A673 (cell line): Measurements from ENCODE around the gene XRCC4.

Source experiments
- EZH2 ChIP-seq: fragments of 200-600 bp; sonication (generic); IDR thresholded peaks from 2 replicates; pipeline ENCODE4 v1.6.1; 2017; ENCODE audit warnings: borderline replicate concordance, low read depth, mild to moderate bottlenecking, mixed read lengths, antibody characterized with exemption, low read length; ENCODE audit not compliant: poor library complexity, severe bottlenecking
- TF ChIP-seq, protein P1 (sequence below): fragments of 300-800, 200-600 bp; sonication (generic); conservative IDR thresholded peaks from 2 replicates; pipeline ENCODE4 v1.5.1; 2017; ENCODE audit warnings: low read depth, mild to moderate bottlenecking, antibody characterized with exemption, low read length, moderate library complexity, mixed read lengths

DNA sequence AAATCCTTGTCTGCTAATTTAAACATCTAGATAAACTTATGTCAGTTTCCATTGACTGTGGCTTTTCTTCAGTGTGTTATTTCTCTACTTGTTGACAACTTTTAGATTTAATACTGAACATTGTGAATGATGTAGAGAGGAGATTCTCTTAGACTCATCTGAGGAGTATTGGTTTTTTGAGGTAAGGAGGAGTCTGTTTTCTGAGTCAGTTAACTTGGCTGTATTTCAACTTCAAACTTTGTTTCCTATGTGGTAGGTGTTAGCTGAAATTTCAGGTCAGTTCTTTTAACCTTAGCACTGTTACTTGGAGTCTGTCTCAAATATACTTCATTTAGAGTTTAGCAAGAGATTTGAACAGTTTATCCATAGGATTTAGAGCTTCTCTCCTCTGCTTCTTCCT, 67.9 kb downstream of the XRCC4 start:
- TF ChIP-seq, protein P1, sequence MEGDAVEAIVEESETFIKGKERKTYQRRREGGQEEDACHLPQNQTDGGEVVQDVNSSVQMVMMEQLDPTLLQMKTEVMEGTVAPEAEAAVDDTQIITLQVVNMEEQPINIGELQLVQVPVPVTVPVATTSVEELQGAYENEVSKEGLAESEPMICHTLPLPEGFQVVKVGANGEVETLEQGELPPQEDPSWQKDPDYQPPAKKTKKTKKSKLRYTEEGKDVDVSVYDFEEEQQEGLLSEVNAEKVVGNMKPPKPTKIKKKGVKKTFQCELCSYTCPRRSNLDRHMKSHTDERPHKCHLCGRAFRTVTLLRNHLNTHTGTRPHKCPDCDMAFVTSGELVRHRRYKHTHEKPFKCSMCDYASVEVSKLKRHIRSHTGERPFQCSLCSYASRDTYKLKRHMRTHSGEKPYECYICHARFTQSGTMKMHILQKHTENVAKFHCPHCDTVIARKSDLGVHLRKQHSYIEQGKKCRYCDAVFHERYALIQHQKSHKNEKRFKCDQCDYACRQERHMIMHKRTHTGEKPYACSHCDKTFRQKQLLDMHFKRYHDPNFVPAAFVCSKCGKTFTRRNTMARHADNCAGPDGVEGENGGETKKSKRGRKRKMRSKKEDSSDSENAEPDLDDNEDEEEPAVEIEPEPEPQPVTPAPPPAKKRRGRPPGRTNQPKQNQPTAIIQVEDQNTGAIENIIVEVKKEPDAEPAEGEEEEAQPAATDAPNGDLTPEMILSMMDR = no peak
- TF ChIP-seq EZH2 = no peak
